Measurements from ENCODE around the gene COL15A1.

COL15A1 gene

DNA sequence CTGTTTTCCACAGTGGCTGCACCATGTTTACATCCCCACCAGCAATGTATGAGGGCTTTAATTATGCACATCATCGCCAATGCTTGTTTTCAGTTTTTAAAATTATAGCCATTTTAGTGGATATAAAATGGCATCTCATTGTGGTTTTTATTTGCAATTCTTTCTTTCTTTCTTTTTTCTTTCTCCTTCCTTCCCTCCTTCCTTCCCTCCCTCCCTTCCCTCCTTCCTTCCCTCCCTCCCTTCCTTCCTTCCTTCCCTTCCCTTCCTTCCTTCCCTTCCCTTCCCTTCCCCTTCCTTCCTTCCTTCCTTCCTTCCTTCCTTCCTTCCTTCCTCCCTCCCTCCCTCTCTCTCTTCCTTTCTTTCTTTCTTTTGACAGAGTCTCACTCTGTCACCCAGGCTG, 6.6 kb downstream of the COL15A1 start:
- no peak for DNase-seq

DNA sequence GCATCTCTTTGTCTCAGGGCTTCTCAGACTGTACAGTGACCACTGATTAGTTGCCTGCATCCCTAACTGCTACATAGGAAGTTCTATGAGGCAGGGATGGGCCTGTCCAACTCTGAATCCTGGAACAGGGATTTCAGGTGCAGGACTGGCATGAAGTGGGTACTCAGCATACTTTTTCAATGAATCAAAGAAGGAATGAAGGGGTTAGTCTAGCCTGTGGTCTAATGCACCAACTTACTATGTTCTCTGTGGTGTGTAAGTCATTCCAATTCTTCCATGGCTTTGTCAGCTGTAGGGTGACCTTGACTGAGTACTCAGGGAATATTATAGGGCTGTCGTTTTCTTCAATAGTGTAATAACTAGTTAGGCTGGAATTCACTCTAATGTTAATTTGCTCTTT, 8.3 kb downstream of the COL15A1 start:
- DNase-seq, result no peak

DNA sequence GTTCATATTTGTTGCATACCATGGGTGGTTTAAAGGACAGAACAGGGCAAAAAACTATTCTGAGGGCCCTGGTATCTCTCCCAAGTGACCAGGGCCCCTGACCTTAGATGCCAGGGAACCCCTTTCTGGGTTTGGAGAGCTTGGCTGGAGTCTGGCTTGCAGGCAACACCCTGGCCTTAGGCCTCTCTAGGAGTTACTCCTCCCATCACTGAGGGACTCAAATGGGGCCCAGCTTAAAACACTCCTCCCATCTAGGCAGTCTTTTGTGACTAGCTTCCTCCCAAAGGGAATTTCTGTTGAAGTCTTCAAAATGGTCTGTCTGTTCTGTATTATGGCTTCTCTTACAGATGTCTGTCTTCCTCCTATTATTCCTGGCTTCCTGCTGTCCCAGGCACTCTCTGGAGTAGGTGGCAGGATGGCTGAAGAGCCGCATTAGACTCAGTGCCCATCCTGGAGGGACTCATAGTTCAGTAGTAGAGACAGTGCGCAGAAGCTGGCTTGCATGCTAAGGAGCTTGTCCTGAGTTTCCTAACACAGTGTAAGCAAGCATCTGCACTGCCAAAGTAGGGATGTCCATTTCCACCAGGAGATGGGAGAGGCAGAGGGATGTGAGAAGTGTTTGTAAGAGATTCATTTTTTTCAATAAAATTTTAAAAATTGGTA, 10.0 kb downstream of the COL15A1 start:
- DNase-seq, result no peak

DNA sequence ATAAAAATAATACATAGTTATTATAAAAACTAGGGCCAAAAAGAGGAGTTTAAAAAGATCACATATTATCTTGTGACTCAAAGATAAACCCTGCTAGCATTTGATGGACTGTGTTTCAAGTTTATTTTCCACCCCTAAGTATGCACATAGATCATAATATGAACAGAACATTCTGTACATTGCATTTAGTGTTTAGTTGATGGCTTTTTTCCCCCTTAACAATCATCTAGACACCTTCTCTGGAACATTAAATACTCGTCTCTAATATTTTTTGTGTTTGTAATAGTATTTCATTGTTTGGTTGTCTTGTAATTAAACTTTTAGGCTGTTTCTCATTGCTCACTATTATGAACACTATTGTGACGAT, 10.5 kb downstream of the COL15A1 start:
- DNase-seq, result no peak

GRCh38 chr9:98955259-98955658, 11.6 kb downstream of the COL15A1 start:
- DNase-seq, result no peak

DNA sequence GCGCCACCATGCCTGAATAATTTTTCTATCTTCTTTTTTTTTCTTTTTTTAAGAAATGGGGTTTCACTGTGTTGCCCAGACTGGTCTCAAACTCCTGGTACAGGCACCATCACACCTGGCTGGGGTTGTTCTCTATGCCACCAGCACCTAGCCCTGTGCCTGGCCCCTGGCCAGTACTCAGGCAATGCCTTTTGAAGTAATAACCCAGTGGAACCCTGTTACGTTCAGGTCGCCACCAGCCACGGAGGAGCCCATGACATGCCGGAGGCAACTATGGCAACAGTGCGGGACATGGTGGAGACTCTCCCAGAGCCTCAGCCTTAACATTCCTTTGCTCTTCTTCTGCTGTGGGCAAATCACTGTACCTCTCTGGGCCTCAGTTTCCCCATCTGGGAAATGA, 14.1 kb downstream of the COL15A1 start:
- no peak for DNase-seq

DNA sequence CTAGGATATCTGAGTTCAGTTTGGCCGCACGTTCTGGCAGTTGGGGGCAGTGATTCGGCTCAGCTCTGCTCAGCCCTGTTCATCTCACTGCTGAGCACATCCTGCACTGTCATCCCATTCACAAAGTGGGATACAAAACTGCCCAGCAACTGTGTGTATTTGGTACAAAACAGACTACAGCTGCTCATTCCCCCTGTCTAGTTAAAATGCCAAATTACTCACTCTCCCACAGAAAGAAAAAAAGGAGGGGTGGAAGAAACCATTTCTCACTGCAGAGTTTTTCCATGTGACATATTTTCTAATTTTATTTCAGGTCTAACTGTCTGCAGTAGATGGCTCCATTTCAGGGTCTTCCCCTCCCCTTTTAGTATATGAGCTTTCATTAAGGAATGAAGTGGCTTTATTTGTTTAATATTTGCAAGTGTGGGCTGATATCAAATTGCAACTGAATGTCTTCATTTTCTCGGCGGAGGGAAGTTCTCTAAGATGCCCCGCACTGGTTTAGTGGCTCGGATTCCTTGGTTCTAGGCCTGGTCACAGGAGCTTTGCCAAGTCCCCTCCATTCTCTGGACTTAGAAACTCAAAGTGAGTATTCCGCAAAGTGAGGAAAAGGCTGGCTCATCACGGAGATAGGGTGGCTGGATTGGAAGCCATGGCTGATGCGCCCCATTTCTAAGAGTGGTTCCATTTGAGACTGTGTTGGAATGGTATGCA, 14.7 kb downstream of the COL15A1 start:
- DNase-seq, result no peak

DNA sequence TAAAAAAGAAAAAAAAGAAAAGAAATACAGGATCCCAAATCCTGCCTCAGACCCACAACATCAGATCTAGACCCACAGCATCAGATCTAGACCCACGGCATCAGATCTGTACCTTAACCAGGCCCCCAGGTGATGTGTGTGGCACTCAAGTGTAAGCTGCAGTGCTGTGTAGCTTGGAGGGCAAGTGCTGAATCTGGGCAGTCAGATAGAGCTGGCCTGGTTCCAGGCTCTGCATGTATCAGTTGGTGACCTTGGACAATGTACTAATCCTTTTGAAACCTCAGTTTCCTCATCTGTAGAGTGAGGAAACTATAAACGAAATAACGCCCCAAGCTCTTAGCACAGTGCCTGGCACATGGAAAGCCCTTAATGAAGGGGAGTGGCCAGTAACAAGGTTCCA, 16.7 kb downstream of the COL15A1 start:
- no peak for DNase-seq

DNA sequence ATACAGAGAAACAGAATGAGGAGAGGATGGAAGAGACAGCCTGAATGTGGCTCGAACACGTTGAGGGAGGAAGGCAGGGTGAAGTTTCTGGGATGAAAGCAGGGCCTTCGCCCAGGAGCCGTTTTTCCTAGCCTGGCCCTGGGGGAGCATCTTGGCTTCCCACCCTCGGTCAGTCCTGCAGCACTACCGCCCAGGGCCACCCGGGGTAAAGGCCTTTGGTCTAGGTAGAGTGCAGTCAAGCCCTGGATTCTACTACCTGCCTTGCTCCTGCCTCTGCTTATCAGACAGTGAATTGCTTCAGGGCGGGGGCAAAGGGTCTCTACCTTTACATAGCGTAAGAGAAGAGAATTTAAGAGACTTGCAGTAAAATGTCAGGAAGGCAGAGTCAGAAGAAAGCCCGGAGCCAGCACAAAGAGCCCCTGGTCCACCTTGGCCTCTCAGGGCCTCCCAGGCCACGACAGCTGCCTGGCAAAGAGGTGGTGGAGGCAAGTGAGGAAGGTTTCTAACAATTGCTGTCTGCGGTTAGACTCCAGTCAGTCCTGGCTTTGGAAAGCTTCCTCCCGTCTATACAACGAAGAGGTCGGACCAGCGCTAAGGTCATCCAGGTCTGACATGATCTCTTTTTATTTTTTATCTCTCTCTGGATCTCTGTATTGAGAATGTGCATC, 17.9 kb downstream of the COL15A1 start:
- DNase-seq, result no peak

DNA sequence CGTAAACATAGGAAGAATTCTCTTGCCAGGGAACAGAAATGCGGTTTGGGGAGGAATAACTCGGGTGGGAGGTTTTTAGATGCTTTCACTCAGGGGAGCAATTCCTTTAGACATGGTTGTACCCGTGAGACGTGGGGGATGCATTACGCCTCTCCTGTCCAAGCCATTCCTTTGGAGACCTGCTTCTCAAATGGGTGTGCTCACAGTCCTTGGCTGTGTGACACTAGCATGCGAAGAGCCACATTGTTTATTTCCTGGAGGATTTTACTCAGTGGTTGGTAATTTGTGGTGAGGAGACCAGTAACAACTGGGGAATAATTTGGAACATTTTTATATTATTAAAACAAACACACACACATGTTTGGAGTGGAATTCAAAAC, 18.5 kb downstream of the COL15A1 start:
- no peak for DNase-seq

GRCh38 chr9:98962861-98963260, 19.2 kb downstream of the COL15A1 start:
- no peak for DNase-seq

DNA sequence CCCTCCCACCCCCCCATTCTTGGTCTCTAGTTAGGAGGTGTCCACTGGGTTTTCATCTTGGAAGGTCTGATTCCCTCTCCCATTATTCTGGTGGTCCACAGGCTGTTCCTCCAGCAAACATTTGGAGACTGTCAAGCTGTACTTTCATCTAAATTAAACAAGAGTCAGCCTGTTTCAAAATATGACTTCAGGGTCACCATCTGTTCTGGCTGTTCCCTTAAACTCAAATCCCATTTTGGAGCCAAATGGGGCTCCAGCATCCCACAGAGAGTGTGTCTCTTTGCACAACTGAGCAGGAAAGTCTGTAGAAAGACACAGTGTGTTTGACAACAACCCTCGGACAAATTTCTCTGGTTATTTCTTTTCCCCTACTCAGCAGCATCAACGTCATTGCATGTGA, 20.5 kb downstream of the COL15A1 start:
- DNase-seq, result no peak

DNA sequence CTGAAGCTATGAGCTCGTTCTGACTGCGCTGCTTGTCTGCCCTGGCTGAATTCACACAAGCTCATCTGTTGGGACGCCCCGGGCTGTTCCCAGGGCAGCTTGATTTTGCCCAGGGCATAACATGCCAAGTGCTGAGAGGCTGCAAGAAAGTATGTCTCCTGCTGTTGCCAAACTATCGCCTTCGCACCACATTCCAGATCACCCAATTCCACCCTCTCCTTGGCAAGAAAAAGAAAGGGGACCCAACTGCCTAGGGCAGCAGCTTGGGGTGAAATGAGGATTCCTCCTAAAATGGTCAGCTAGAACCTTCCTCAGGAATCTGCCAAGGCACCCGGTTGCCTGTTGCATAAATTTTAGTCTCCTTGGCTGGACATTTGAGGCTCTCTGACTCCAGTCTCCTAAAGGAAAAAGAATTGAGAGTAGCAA, 21.2 kb downstream of the COL15A1 start:
- no peak for DNase-seq

GRCh38 chr9:98966676-98967075, 23.0 kb downstream of the COL15A1 start:
- DNase-seq, result no peak

GRCh38 chr9:98967257-98967656, 23.6 kb downstream of the COL15A1 start:
- no peak for DNase-seq

- no peak for DNase-seq
Observed at GRCh38 chr9:98967680-98968079, 24.0 kb downstream of the COL15A1 start.

GRCh38 chr9:98968601-98969337, 25.1 kb downstream of the COL15A1 start:
- no peak for DNase-seq

- no peak for DNase-seq
Observed at GRCh38 chr9:98970532-98971041, 26.9 kb downstream of the COL15A1 start.

GRCh38 chr9:98971168-98971914, 27.6 kb downstream of the COL15A1 start:
- no peak for DNase-seq

DNA sequence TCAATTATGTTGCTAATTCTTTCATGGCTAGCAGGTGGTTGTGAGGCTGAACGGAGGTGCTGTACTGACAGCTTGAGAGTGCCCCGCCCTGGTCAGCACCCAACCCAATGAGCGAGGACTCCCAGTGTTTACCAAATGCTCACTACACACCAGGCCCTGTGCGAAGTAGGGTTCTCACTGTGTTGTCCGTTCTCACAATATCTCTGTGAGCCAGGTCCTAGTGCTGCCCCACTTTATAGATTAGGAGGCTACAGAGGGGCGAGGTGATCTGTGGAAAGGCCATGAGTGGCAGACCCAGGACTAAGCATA, 28.2 kb downstream of the COL15A1 start:
- no peak for DNase-seq

- no peak for DNase-seq
Observed at GRCh38 chr9:98972716-98973115, 29.0 kb downstream of the COL15A1 start.

DNA sequence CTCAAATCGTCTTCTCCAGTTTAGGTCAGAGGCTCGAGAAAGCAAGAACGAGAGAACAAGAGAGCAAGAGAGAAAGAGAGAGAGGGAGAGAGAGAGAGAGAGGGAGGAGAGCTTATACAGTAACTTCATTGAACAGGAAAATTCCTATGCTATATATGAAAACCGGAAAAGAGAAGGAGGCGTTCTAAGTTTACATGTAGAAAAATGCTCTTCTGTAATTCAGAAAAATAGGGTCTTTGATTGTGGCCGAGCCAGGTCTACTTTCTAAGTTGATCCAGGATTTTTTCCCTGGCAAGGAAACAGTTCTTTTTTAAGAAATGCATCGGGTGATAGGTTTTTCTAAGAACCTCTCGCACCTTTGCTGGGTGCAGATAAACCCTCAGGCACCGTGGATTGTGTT, 29.5 kb downstream of the COL15A1 start:
- no peak for DNase-seq

GRCh38 chr9:98973576-98973975, 29.9 kb downstream of the COL15A1 start:
- no peak for DNase-seq

Measured in retina (tissue), 1 donor.